NCI-H1694 (cell line): ENCODE data around the gene RPS6KA2.
"Not testable (repeated sequence)": the region's sequence is repeated elsewhere in the genome, so short reads cannot be mapped to it uniquely, and the experiment has no call there.

Experiments
- DNase-seq: peaks from one replicate; lab custom pipeline; 2025; lab: John Stamatoyannopoulos, UW

The RPS6KA2 gene

DNA sequence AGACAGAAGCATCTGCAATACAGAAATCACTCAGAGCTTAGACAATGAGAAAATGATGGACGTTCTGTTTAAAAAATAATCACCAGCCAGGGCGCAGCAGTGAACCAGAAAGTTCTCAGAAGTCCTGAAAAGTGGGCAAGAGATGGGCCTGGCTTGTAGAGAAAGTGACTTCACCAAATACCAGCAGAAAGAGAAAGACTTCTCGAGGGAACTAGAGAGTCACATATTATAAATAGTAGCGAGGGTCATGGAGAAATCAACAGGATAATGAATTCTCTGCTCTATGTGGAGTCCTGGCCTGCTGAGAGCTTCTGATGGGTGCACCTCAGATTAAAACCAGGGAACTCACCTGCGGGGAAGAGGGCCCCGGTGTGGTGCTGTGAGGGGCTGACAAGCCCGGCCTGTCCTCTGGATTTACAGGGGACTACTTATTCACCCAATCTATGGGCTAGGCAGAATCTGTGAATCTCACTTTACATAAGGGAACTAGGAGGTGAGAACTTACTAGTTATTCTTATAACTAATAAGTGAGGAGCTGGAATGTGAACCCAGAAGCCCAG is 35.0 kb downstream of the RPS6KA2 start:
- DNase-seq, result no peak

DNA sequence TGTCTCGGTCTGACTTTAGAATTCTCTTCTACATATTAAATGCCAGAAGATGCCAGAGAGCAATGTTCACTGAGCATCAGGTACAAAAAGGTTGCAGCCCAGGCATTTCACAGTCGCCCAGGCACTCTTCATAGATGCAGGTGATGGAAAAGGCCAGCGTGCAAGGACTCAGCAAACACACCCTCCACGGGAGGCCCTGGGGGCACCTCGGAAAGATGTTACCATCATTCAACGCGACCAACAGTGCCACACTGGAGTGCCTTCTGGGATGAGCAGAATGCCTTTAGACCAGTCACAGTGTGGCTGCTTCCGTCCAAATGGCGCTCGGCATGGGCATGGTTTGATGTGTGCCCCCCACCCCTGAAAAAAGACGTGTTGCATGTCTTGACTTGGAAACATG is 36.0 kb downstream of the RPS6KA2 start:
- DNase-seq, result no peak

DNA sequence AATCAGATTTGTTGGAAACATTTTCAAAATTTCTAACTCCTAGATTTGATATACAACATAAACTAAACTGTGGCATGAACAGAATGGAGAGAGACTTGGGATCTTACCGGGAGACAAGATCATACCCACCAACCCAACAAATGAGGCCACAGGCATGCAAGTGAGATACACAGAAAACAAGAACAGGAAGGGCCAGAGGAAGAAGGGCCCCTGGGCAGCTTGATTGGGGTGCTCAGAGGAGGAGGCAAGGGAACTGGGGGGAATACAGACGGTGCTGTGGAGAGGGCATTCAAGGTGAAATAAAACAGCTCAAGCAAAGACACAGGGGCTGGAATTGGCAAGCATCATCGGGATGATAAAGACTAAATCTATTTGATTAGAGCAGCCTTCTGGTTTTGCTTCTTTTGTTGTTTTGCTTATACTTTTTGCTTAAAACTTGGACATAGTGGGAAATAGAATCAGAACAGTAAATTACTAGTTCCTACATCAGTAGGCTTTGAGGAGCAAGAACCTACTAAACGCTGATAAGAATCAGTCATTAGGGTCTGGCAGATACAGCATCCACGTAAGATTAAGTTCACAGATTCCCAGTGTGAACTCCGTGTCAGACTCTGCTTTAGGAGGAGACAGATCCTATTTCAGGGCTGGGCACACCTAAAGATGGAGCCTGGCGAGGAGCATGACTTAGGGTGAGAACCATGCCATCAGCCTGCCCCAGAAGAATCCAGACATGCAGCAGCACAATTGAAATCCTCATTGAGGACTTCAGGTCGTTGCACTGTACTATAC is 37.1 kb downstream of the RPS6KA2 start:
- no peak for DNase-seq

DNA sequence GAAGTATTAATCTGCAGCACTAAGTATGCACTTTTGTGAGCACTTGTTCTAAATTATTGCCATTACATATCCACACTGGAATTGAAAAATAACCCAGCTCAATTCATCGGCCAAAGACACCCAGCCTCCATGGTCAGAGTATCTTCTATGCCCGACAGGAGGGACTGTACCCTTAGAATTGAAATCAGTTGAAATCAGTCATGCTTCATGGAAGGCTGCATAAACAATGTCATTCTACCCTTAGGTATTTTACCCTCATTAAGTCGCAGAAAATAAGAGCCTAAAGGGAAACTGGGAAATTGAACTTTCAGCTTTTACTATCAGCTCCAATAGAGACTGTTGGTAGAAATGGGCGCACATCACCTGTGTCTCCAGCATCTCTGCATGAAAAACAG is 37.7 kb downstream of the RPS6KA2 start:
- no peak for DNase-seq

DNA sequence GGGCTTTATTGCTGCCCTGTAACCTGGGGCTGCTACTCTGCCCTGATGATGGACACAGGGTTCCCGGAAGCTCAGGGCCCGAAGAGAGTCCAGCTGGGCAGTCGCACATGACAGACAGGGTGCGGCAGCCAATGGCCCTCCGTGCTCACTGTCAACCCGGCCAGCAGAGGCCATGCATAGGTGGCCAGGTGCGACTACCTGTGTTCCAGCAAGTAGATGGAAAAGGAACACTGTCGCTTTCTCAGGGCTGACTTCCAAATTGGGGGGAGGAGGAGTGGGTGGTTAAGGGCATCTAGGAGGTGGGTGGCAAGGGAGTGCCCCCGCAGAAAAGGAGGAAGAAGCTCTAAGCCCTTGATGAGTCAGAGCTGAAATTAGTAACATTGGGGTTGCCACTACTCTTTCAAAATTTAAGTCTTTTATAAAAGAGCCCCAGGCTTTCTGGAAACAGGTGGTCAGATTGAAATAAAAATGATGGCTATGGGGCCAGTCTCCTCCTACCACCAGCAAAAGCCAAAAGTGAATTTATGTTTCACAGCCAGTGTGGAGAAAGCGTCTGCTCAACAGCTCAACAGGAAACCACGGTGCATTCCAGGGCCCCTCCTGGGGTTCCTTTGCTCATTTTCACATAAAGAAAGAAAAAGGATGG is 38.2 kb downstream of the RPS6KA2 start:
- no peak for DNase-seq

DNA sequence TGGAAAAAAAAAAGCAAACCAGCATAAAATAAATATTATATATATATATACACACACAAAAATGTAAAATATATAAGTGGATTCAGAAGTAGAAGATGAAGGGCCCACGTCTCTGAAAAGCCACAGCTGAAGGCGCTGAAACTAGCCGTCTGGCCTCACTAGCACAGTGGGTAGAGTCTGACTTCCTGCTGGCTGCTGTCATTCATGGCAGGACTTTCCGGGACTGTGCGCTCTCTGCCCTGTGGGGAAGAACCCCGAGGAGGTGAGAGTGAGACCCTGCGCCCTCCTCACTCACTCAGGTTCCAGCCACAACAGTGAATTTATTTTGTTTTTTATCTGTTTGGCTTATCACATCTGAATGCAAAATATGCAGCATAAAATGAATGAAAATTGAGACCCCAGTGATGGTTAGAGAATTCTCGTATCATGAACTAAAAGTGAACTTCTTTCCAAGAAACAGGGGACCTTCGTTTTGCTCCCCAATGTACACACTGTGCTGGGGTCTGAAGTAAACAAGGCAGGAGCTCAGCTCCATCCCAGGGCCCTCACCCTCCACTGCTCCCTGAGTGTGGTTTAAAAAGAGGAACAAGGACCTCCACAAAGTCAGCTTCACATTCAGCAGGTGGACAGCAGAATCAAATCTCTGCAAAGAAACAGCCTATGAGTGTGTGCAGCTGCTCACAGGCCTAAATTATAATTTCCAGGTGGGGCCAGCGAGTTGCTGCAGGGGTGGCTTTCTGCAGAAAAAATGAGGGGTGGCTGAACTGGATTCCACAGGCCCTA is 39.2 kb downstream of the RPS6KA2 start:
- DNase-seq, result no peak

DNA sequence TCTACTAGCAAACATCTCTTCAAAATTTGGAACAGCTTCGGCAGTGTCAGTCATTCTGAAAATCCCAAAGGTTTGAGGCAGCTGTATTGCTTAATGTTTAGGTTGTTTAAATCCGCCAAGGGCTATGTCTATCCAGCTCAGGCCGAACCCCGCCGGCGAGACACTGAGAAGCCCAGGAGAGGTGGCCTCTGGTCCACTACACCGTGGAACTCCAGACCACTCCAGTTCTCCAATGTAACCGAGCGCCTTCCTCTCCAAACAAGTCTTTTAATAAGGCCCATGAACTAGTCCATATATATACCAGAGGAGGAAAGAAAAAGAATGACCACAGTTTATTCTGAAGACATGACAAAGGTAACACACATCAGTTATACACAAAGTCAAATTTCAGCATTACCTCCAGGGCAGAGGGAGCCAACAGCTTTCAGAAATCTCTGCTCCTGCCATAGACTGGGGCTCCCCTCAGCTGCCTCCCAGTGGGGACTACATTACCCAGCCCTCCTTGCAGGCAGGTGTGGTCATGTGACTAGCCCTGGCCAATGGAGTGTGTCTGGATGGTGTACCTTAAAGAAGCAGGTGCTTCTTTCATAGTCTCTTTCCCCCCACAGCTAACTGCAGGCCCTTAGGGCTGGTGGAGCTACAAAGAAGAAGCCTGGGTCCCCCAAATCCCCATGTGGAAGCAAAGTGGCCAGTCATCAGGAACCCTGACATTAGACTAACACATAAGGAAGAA is 40.5 kb downstream of the RPS6KA2 start, which contains the start of gene RAMACL:
Gene RAMACL, minus strand, starts transcription at position 255 of the 733 bp plus-strand sequence. Its CDS starts 201 bp downstream, at position 54.
- DNase-seq, result no peak

DNA sequence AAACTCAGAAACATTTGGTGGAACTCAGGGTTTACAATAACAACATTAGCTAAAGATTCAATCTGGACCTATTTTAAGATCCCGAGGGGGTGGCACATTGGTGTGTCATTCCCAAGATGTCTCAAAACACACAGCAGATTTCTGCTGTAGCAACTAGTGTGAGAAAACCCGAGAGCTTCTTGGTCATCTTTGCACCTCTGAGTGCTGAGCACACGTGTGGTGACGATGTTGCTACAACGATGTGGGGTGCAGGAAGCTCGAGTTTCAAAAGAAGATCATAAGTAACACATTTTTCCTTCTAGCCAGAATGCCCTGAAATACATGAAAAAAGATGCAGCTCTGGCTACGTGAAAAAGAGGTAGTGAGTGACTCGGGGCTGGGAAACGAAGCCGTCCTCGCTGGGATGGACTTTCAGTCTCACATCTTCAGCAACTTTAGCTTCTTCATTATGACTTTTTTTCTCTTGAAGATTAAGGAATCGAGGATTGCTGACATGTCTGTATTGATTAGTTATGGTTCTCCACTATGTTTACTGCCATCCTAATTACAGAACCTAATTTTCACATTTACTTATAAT is 42.1 kb downstream of the RPS6KA2 start:
- no peak for DNase-seq

DNA sequence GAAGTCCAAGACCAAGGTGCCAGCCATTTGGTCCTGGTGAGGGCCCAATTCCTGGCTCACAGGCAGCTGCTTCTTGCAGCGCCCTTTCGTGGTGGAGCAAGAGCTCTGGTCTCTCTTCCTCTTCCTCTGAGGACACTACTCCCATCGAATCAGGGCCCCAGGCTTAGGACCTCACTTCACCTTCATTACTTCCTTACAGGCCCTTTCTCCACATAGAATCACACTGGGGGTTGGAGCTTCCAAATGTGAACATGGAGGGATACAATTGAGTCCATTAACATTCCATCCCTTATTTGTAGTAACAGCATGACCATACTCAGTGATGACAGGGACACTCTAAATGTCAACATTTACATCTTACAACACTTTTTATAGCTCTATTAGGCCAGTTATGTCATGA is 42.9 kb downstream of the RPS6KA2 start:
- no peak for DNase-seq

DNA sequence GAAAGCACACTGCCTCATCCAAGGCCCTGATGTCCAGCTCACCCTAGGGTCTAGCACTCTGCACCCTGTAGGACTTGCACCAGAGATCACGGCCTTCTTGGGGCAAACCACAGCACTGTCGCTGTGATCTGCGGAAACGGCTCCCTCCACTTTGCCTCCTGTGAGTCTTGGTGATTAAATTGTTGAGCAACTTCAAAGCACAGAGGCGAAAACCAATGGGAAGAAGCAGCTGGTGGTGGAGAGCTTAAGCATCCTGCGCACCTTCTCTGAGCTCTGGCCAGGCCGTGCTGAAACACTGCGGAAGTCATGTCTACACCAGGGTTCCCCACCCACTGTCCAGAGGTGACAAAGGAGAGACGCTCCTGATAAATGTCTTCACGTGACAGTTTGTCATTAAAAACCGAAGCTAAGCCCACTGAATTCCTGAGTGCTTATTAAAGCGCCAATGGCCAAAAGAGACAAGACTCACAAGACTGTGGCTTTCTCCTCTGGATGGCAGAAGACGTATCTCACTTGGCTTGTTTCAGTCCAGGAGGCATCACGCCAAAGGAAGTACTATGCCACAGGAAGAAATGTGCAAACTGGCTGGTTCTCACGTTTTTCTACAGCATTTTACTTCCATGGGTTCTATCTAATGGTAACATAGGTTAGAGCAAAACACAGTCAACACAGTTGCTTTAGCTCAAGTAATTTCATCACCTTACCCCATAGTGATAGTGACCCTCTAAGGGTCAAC is 43.7 kb downstream of the RPS6KA2 start:
- DNase-seq, result no peak

DNA sequence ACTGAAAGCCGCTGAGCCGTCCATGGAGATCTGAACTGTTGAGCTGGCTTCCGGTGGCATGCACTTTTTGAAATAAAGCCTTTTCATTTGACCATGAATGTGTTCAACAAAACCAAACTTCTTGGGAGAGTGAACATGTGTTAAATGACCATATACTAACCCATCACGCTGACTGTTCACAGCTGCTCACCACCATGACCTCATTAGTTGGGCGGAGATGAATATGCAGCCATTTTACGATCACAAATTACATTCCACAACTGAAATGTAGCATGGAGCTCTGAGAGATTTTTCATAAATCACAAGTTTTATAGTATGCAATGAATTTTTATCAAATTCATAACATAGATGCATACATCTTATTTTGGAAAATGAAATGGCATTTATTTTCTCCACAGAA is 44.8 kb downstream of the RPS6KA2 start:
- DNase-seq, result no peak

DNA sequence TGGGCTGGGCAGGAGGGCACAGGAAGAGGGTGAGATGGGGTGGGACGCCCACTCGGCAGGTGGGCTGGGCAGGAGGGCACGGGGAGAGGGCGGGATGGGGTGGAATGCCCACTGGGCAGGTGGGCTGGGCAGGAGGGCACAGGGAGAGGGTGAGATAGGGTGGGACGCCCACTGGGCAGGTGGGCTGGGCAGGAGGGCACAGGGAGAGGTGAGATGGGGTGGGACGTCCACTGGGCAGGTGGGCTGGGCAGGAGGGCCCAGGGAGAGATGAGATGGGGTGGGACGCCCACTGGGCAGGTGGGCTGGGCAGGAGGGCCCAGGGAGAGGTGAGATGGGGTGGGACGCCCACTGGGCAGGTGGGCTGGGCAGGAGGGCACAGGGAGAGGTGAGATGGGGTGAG is 45.2 kb downstream of the RPS6KA2 start:
- DNase-seq, result not testable (repeated sequence)

DNA sequence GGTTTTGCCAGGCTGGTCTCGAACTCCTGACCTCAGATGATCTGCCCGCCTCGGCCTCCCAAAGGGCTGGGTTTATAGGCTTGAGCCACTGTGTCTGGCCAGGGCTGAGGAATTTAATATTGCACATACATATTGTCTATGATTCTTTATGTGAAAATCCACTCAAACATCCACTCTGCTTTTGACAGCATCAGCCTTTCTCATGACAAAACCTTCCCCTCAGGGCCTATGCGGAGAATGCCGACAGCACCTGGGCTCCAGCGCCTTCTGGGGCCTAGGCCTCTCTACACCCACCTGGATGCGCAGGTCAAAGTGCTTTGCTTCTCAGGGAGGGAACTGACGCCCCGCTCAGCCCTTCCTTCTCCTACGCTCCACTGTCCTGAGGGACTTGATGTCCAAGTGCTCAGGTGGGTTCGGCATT is 46.0 kb downstream of the RPS6KA2 start:
- DNase-seq, result no peak

DNA sequence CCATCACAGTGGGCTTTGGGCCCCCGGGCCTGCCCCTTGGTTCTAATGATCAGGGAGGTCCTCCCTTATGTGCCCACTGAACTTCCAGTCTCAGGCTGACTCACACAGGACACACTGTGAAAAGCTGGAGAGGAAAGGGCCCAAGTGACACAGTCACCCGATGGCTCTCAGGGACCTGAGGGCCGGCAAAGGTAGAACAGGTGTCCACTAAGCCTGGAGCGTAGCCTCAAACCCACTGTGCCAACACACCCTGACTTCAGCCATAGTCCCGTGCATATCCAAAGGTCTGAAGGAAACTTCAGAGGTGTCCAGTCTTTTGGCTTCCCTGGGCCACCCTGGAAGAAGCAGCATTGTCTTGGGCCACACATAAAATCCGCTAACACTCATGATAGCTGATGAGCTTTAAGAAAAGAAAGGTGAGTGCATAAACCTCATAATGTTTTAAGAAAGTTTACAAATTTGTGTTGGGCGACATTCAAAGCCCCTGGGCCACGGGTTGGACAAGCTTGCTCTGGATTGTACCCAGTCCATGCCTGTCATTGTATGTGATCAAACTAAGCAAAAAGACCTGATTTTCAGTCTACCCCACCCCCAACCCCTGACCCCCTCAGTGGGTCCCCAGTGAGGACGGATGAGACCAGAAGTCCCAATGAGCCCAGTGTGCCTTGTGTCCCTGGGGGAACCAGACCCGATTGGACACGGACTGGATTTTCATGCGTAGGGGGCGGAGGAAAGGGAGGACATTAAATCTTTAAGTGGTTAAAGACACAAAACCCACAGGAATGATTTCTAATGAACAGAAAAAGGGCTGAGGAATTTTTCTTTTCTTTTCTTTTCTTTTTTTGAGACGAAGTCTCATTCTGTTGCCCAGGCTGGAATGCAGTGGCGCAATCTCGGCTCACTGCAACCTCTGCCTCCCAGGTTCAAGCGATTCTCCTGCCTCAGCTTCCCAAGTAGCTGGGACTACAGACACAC is 46.7 kb downstream of the RPS6KA2 start:
- DNase-seq, result no peak

DNA sequence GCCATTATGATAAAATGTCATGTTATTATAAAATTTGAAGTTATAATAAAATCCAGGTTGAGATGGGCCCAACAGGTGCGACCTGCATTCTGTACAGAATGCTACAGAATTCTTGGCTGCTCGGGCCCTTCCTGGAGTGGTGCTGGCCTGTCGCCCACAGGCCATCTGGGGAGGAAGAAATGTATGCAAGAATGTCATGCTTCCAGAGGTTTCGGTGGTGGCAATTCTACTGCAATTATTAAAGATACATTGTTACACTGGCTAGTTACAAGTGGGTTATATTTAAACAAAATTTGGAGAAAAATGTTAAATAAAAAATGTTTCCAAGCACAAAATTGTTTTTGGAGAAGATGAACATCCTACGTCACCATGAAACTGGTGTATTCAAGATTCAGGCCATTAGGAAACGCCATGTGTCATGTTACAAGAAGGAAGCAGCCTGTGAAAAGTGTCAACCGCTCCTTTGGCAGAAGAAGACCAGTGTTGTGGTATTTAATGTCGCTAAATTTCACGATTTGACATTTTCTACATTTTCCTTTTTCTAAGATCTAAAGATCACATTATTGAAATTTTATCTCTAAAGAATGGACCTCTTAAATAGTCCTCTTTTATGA is 47.7 kb downstream of the RPS6KA2 start:
- DNase-seq, result no peak

DNA sequence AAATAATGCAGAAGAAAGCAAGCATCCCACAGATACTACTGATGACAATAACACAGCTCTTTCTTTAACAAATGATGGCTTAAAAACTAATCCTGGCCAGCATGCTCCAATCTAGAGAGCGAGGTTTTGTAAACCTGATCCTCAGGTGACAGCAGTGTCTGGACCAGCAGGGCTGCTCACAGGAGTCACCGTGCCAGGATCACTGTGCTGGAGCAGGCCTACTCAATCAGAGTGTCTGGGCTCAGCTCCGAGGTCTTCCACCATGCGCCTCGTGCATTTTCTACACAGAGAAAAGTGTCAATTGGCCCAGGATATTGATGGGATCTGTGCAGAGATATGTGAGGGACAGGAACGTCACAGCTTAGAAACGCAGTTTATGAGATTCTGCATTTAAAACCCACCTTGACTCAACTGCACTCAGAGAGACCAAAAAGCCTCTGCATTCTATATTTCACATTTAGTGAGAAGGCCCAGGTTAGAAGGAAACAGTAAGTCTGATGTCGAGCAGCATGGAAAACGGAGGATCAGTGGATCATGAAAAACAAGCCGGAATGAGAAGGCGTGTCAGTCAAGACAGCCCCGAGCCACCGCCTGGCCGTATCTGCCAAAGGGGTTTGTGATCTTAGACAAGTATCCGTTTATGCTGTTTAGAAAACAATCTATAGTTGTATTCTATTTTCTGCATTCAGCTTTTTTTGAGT is 48.4 kb downstream of the RPS6KA2 start:
- DNase-seq, result no peak

DNA sequence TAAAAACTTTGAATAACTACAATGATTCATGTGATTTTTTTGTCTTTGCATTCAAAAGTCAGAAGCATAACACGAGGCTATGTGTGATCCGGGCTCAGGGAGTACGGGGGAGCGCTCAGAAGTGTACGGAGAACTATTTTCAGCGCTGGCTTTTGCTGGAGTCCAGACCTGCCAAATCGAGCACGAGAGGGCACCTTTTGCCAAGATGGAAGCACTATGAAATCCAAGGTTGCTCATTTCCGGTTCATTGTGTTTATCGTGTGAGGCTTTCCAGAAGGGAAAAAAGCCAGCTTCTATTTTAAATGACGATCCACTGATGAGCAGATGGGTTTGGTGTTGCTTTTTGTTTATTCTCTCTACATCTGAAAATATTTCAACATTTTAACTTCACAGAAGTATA is 51.8 kb downstream of the RPS6KA2 start:
- DNase-seq, result no peak

DNA sequence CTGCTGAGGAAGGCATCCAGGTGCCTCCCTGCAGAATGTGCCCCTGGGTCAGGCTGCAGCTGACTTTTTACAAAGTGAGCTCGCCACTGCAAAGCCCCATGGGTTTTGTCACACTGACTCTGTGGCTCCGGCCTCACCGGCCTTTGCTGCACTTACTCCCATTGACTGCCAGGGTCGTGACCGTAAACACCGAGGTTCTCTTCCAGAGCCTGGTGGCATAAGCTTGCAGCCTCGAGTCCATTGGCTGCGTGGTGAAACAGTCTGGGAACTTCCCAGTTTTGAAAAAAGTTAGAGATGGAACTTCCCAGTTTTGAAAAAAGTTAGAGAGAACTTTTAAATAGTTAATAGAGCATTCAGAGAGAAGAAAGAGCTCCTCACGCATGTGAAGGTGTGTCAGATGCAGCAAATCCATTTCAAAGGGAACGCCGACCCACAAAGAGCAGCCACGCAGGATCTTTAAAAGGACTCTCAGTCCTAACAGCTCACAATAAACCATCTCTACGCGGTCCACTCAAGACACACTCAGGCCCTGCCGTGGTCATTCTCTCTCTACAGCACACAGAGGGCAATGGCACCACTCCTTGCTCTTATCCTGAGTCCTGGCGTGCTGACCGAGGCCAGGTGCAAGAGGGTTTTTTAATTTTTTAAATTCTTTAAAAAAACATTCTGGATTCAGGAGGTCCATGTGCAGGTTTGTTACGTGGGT is 53.4 kb downstream of the RPS6KA2 start:
- no peak for DNase-seq
